GM21381 (cell line): Measurements from ENCODE around the gene CLDN4.
"Not testable (repeated sequence)": the region's sequence is repeated elsewhere in the genome, so short reads cannot be mapped to it uniquely, and the experiment has no call there.

ENCODE experiments used
- ATAC-seq: cut with Tn5 transposase; IDR thresholded peaks from one replicate; pipeline ENCODE4 v1.9.1; 2021; ENCODE audit warnings: mild to moderate bottlenecking, moderate library complexity; ENCODE audit not compliant: unreplicated experiment

The CLDN4 gene, protein sequence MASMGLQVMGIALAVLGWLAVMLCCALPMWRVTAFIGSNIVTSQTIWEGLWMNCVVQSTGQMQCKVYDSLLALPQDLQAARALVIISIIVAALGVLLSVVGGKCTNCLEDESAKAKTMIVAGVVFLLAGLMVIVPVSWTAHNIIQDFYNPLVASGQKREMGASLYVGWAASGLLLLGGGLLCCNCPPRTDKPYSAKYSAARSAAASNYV

DNA sequence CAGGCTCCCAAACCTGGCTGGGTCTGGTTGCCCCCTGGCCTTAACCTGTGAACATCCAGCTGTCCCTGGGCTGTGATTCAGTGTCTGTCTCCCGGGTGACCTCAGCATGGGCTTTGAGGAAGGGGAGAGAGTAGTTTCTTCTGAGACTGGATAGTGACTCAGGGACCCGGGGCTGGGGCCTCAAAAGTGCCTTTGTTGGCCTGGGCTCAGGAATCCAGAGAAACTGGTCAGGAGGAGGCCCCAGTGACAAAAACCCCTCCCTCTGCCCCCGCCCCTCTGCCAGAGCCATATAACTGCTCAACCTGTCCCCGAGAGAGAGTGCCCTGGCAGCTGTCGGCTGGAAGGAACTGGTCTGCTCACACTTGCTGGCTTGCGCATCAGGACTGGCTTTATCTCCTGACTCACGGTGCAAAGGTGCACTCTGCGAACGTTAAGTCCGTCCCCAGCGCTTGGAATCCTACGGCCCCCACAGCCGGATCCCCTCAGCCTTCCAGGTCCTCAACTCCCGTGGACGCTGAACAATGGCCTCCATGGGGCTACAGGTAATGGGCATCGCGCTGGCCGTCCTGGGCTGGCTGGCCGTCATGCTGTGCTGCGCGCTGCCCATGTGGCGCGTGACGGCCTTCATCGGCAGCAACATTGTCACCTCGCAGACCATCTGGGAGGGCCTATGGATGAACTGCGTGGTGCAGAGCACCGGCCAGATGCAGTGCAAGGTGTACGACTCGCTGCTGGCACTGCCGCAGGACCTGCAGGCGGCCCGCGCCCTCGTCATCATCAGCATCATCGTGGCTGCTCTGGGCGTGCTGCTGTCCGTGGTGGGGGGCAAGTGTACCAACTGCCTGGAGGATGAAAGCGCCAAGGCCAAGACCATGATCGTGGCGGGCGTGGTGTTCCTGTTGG is at the start of gene CLDN4:
Gene CLDN4 (plus strand): TSS at position 316 of the 903 bp plus-strand sequence. CDS start 206 bp downstream, at position 522.
- ATAC-seq = no peak

DNA sequence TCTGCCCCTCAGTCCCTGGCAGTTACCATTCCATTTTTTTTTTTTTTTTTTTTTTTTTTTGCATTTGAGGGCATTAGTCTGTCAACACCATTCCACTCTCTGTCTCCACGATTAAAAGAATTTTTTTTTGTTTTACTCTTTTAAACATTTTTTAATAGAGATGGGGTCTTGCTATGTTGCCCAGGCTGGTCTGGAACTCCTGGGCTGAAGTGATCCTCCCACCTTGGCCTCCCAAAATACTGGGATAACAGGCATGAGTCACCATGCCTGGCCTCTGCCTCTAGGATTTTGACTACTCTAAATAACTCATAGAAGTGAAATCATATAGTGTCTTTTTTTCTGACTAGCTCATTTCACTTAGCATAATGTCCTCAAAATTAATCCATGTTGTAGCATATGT is 44.2 kb upstream of the CLDN4 start:
- no peak for ATAC-seq

DNA sequence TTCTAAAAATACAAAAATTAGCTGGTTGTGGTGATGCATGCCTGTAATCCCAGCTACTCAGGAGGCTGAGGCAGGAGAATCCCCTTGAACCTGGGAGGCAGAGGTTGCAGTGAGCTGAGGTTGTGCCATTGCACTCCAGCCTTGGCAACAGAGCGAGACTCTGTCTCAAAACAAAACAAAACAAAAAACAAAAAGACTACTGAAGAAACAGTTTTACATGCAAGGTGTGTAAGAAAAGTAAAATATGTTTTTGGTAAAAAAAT is 43.1 kb upstream of the CLDN4 start:
- ATAC-seq = not testable (repeated sequence)

DNA sequence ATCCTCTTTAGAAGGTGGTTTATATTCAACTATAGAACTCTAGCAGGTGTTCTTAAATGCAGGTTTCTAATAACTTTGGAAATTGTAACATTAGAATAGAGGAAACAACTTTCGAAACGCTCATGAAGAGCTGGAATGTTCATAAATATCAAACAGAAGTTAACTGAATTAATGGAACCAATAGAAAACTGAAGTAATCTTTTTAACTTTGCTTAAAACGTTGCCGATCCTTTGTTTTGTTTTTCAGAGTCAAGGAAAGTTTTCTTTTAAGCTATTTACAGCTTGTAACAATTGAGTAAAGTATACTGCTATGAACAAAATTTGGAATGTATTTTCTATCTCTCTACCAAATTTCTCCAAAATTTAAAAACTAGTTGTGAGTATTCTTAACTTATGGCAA is 41.7 kb upstream of the CLDN4 start:
- ATAC-seq = no peak

DNA sequence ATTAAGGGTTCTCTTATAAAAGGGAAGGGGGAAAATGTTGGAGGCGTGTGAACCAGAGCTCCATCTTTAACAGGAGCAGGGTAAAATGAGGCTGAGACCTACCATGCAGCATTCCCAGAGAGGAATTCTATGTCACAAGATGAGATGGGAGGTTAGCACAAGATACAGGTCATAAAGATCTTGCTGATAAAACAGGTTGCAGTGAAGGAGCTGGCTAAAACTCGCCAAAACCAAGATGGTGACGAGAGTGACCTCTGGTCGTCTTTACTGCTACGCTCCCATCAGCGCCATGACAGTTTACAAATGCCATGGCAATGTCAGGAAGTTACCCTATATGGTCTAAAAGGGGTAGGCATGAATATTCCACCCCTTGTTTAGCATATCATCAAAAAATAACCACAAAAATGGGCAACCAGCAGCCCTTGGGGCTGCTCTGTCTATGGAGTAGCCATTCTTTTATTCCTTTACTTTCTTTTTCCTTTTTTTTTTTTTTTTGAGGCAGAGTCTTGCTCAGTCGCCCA is 39.6 kb upstream of the CLDN4 start:
- not testable (repeated sequence) for ATAC-seq

DNA sequence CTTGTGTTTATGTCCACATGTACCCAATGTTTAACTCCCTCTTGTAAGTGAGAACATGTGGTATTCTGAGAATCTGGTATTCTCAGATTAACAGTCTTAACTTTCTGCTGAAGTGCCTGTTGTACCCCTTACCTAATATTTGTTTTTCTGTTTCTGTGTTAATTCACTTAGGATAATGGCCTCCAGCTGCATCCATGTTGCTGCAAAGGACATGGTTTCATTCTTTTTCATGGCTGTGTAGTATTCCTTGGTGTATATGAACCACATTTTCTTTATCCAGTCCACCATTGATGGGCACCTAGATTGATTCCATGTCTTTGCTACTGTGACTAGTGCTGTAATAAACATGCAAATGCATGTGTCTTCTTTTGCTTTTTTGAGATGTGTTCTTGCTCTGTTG is 35.6 kb upstream of the CLDN4 start:
- not testable (repeated sequence) for ATAC-seq

DNA sequence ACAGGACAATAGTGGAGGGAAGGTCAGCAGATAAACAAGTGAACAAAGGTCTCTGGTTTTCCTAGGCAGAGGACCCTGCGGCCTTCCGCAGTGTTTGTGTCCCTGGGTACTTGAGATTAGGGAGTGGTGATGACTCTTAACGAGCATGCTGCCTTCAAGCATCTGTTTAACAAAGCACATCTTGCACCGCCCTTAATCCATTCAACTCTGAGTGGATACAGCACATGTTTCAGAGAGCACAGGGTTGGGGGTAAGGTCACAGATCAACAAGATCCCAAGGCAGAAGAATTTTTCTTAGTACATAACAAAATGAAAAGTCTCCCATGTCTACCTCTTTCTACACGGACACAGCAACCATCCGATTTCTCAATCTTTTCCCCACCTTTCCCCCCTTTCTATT is 34.1 kb upstream of the CLDN4 start:
- not testable (repeated sequence) for ATAC-seq

DNA sequence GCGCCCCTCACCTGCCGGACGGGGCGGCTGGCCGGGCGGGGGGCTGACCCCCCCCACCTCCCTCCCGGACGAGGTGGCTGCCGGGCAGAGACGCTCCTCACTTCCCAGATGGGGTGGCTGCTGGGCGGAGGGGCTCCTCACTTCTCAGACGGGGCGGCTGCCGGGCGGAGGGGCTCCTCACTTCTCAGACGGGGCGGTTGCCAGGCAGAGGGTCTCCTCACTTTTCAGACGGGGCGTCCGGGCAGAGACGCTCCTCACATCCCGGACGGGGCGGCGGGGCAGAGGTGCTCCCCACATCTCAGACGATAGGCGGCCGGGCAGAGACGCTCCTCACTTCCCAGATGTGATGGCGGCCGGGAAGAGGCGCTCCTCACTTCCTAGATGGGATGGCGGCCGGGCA is 33.6 kb upstream of the CLDN4 start:
- ATAC-seq = not testable (repeated sequence)

DNA sequence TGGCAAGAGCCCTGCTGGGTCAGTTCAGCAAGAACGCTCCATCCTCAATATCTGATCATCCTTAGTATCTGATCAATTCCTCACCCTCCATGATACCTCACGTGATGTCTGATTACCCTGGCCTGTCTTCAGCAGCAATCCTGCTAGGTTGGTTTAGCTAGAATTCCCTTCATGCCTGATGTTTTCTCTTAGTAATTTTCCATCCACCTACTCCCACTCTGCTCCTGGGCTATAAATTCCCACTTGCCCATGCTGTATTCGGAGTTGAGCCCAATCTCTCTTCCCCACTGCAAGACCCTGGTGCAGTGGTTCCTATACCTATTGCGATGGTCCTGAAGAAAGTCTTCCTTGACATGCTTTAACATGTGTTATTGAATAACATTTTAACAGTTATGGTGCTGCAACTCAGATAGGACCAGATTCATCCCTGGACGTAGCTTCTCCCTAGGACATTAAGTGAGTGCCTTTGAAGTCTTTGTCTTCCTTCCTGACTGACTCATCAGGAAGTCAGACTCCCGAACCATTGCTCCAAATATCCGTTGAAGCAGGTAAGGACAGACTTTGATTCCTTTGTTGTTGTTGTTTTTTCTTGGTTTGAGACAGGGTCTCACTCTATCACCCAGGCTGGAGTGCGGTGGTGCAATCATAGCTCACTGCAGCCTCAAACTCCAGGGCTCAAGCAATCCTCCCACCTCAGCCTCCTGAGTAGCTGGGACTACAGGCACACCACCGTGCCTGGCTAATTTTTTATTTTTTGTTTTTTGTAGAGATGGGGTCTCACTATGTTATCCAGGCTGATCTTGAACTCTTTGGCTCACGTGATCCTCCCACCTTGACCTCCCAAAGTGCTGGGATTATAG is 31.3 kb upstream of the CLDN4 start:
- no peak for ATAC-seq

DNA sequence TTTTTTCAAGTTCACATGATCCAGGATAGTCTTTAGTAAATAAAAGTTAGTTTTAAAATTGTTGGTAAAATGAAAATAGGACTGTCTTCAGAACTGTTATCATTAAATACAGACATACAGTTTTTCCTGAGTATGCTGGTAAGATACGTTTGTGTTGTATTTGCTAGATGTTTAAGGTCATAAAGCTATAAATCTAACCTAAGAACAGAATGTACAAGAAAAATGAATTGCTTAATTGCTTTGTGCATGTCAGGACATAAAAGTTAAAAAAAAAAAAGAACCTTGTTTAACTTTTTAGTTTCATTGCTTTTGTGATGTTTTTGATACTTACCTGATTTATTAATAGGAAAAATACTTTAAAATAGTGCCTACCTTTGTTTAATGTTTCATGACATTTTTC is 29.2 kb upstream of the CLDN4 start:
- ATAC-seq = no peak

DNA sequence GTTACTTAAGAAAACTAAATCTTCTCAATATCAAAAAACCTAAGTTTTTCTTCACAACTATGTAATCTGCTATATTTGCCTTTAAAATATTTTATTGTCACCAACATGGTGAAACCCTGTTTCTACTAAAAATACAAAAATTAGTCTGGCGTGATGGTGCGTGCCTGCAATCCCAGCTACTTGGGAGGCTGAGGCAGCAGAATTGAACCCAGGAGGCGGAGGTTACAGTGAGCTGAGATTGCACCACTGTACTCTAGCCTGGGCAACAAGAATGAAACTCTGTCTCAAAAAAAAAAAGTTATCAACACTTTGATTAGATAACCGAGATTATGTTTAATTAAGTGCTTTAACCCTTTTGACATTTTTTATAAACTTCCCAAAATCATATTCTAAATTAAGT is 28.3 kb upstream of the CLDN4 start:
- ATAC-seq = no peak

DNA sequence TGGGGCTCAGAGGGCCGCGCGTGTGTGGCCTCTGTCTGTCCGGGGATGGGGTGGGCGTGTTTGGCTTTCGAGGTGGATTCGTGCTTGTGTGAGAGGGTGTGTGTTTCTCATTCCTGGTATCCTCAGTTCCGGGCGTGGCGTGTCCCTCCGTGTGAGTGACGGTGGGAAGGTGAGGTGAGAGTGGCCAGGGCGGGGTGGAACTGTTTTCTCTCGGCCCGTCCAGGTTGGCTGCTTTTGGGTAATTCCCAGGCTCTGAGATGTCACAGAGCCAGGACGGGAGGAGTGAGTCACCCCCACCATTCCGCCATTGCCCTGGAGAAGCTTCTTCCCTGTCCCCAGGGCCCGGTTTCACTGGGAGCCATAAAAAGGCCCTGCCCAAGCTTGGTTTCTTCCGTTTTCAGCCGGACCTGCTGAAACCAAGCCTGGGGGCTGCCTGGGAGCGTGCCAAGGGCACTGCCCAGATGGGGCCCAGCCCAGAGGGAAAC is 21.3 kb upstream of the CLDN4 start:
- ATAC-seq = no peak

DNA sequence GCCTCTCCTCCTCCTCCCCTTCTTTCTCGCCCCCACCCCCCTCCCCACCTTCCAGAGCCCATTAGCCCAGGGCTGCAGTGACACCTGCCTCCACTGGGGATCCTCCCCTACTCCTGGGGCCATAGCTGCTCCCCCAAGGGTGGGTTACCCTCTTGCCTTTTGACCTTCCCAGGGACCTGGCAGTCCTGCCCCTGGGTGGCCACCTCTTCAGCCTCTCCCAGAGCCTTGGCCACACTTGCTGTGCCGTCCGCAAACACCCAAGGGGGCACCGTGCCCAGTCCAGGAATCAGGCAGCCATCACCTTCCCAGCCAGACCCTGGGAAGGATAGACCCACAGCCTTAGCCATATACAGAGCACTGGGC is 19.8 kb upstream of the CLDN4 start:
- no peak for ATAC-seq

DNA sequence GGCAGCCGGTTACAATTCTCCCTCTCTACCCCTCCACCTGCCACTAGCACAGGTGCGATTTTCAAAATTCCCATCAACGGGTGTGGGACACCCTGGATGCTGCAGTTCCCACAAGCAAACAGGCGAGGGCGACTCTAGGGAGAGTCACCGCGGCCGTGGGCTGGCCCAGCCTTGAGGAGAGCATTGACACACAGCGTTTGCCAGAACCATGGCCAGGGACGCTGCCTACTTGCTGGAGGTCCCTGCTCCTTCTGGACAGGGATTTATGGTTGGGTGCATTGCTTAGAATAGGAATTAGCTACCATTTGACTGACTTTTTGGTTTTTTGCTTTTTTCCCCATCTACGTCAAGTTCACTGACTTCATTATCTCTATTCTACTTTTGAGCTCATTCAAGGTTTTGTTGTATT is 19.0 kb upstream of the CLDN4 start:
- ATAC-seq = no peak

DNA sequence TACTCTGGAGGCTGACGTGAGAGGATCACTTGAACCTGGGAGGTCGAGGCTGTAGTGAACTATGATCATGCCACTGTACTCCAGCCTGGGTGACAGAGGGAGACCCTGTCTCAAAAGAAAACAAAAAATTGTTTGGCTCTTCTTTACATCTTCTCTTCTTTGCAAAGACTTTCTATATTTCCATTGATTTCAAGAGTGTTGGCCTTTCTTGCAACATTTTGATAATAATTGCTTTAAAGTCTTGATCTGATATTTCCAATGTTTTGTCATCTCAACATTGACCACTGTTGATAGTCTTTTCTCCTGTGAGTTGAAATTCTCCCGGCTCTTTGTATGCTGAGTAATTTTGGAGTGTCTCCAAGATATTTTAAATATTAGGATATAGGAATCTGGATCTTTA is 17.8 kb upstream of the CLDN4 start:
- ATAC-seq = no peak

DNA sequence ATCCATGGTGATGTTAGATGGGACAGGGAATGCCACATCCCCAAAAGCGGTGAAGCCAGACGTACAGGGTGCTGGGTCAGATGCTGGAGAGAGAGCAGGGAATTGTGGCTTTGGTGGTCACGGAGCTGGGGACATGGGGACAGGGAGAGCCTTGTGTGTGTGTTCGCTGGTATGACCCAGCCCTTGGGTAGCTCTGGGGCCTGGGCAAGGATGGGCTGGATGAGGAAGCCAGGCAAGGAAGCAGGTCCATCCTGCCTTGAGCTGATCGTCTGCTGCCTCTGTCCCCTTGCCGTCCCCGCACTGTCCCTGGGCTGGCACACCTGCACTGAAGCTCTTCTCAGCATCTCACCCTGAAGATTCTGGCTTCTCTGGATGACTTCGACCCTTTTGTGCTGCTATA is 15.4 kb upstream of the CLDN4 start:
- no peak for ATAC-seq

DNA sequence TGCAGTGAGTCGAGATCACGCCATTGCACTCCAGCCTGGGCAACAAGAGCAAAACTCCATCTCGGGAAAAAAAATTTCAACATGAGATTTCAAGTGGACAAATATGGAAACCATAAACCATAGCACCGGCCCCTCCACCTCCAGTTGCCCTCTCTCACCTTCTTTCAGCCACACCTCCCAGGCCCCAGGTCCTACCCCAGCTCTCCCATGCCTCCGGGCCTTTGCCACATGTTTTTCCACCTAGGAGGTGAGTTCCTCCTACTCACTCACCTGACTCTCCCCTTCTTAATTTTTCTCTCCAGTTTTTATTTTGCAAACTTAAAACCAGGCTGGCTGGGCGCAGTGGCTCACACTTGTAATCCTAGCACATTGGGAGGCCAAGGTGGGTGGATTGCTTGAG is 13.7 kb upstream of the CLDN4 start:
- no peak for ATAC-seq

DNA sequence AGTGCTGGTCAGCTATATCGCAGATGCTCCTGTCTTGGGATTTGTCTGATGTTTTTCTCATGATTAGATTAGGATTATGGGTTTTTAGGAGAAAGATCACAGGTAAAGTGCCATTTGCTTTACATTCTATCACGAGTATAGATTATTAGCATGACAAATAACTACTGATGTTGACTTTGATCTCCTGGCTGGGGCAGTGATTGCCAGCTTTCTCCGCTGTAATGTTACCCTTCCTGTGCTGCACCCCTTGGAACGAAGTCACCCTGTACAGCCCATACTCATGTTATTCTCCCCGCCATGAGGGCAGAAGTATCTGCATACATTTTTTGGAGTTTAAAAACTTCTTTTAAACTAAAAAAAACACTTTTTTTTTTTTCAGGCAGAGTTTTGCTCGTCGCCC is 10.8 kb upstream of the CLDN4 start:
- ATAC-seq = no peak

DNA sequence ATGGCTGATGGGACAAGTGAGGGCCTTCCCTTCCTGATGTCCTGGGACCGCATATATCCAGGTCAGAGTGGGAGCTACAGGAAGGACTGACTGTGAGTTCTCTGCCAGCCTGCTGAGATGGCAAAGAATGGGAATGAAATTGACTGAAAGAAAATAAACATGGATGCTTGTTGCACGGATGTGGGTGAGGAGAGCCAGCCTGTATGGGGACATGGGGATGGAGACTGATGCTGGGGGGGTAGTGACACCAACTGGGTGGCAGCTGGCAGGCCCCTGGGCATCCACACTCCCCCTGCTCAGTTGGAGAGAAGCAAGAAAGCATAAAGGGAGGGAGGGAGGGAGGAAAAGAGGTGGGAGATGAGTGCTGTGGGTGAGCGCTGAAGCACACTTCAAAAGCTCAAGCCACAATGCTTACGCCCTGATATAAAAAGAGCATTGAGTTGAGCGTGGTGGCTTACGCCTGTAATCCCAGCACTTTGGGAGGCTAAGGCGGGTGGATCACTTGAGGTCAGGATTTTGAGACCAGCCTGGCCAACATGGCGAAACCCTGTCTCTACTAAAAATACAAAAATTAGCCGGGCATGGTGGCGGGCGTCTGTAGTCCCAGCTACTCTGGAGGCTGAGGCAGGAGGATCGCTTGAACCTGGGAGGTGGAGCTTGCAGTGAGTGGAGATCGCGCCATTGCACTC is 9.1 kb upstream of the CLDN4 start:
- not testable (repeated sequence) for ATAC-seq

DNA sequence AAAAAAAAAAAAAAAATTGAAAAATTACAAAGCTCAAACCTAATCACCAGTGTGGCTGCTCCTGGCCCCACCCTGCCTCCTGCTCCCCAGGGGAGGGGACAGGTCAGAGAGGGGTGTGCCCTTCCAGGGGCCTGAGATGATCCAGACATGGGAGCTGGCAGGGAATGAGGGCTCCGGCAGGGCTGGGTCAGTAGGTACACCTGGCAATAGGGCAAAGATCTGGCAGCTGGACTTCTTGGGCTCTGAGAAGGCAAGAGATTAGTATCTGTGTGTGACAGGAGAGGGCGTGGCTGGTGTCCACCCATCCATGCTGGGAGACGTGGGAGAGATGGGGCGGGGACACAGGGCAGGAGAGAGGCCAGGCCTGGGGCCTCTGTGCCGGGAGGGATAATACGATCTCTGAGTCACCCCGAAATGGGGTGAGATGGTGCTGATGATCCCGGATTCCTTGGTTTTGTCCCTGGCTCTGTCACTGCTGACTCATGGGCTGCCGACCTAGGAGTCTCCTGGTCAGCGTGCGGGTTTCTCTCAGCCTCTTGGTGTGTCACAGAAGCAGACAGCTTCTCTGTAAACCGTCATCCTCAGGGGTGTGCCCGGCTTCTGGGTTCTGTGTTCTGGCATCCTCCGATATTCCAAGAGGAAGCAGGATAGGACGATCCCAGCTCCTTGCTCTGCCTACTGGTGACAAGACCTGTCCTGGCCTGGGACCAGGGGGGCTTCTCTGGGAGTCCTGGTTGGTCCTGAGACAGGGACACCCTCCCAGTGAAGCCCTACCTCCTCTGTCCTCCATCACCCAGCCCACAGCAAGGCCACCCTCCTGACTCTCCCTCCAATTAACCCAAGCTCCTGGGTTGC is 8.2 kb upstream of the CLDN4 start:
- no peak for ATAC-seq
